Measurements from ENCODE around the gene GRID2IP.

Gene GRID2IP

GRCh38 chr7:6482743-6483119 lies 68.5 kb downstream of the GRID2IP start:
- Histone ChIP-seq H3K4ac (ENCODE audit: low read depth in 1 of 2, low read length in 2 of 2) (no peak overlapping the region), H3K9ac (ENCODE audit: low read length) (peak overlapping the region; percentile 99), H2BK120ac (ENCODE audit: low read depth, low read length) (no peak overlapping the region), H3K79me1 (replicated peaks; ENCODE audit: low read length, poor library complexity, severe bottlenecking) (no peaks in the 10 kb centered on the region), H3K4me2 (ENCODE audit: low read length, poor library complexity, severe bottlenecking) (peak overlapping the region; percentile 93), H3K27me3 (ENCODE audit: control insufficient read depth in 1 of 2, insufficient read depth in 1 of 2, low read length in 2 of 2) (no peaks in the 10 kb centered on the region), H3K14ac (ENCODE audit: low read length in 2 of 2) (no peak overlapping the region), H2AK5ac (ENCODE audit: low read length, severe bottlenecking) (no peak overlapping the region), H4K8ac (ENCODE audit: low read length) (no peak overlapping the region), H3K23ac (ENCODE audit: low read length in 2 of 2) (no peak overlapping the region), H3K36me3 (ENCODE audit: control insufficient read depth in 1 of 2, insufficient read depth in 2 of 2, low read depth in 1 of 2, low read length in 2 of 2) (peaks cover 13 to 17% of the 10 kb centered on the region in 2 experiments), H2BK5ac (ENCODE audit: low read depth, low read length, poor library complexity, severe bottlenecking) (no peak overlapping the region), H4K91ac (ENCODE audit: low read length) (no peak overlapping the region), H3K4me1 (ENCODE audit: control insufficient read depth, insufficient read depth, low read depth, low read length) (peaks cover 15% of the 10 kb centered on the region), H3K27ac (ENCODE audit: low read length, poor library complexity, severe bottlenecking) (peak overlapping the region; percentile 73), H2BK15ac (ENCODE audit: low read depth, poor library complexity, severe bottlenecking) (no peak overlapping the region), H2BK12ac (ENCODE audit: low read length in 2 of 2) (no peak overlapping the region), H3K18ac (ENCODE audit: low read depth in 1 of 2, low read length in 2 of 2) (peak overlapping the region in 1 of 2 experiments; percentile 81), H2AFZ (ENCODE audit: low read depth, low read length) (no peak overlapping the region), H3K9me3 (ENCODE audit: control insufficient read depth, low read length) (no peaks in the 10 kb centered on the region), H3K4me3 (ENCODE audit: insufficient read depth in 1 of 2, low read depth in 1 of 2, low read length in 2 of 2) (peak overlapping the region; percentile 93 to 96)
- WGBS: 27% methylated on average over 5 of the region's 6 CpGs
- no peak for DNase-seq

- no peak overlapping the region for H2BK12ac ChIP-seq (ENCODE audit: low read length in 2 of 2)
- no peak overlapping the region for H3K14ac ChIP-seq (ENCODE audit: low read length in 2 of 2)
- DNase-seq: no peak
- no peak overlapping the region for H2BK15ac ChIP-seq (ENCODE audit: low read depth, poor library complexity, severe bottlenecking)
- H4K91ac ChIP-seq (ENCODE audit: low read length): no peak overlapping the region
- no peaks in the 10 kb centered on the region for H3K79me1 ChIP-seq (replicated peaks; ENCODE audit: low read length, poor library complexity, severe bottlenecking)
- no peak overlapping the region for H3K18ac ChIP-seq (ENCODE audit: low read depth in 1 of 2, low read length in 2 of 2)
- H3K4me1 ChIP-seq (ENCODE audit: control insufficient read depth, insufficient read depth, low read depth, low read length): peaks cover 15% of the 10 kb centered on the region
- H3K9me3 ChIP-seq (ENCODE audit: control insufficient read depth, low read length): no peaks in the 10 kb centered on the region
- H3K36me3 ChIP-seq (ENCODE audit: control insufficient read depth in 1 of 2, insufficient read depth in 2 of 2, low read depth in 1 of 2, low read length in 2 of 2): peaks cover 13 to 20% of the 10 kb centered on the region in 2 experiments
- H2AK5ac ChIP-seq (ENCODE audit: low read length, severe bottlenecking): no peak overlapping the region
- H2AFZ ChIP-seq (ENCODE audit: low read depth, low read length): no peak overlapping the region
- H3K9ac ChIP-seq (ENCODE audit: low read length): peak overlapping the region; percentile 99
- no peak overlapping the region for H2BK5ac ChIP-seq (ENCODE audit: low read depth, low read length, poor library complexity, severe bottlenecking)
- no peak overlapping the region for H3K23ac ChIP-seq (ENCODE audit: low read length in 2 of 2)
- no peak overlapping the region for H4K8ac ChIP-seq (ENCODE audit: low read length)
- H3K27ac ChIP-seq (ENCODE audit: low read length, poor library complexity, severe bottlenecking): no peak overlapping the region
- H2BK120ac ChIP-seq (ENCODE audit: low read depth, low read length): no peak overlapping the region
- 79% methylated on average over 2 of the region's 4 CpGs for WGBS
- no peak overlapping the region for H3K4me2 ChIP-seq (ENCODE audit: low read length, poor library complexity, severe bottlenecking)
- peak overlapping the region in 1 of 2 experiments; percentile 93 for H3K4me3 ChIP-seq (ENCODE audit: insufficient read depth in 1 of 2, low read depth in 1 of 2, low read length in 2 of 2)
- no peaks in the 10 kb centered on the region for H3K27me3 ChIP-seq (ENCODE audit: control insufficient read depth in 1 of 2, insufficient read depth in 1 of 2, low read length in 2 of 2)
- no peak overlapping the region for H3K4ac ChIP-seq (ENCODE audit: low read depth in 1 of 2, low read length in 2 of 2)
Observed at GRCh38 chr7:6482307-6482706, 69.0 kb downstream of the GRID2IP start.

GRCh38 chr7:6481445-6481844 lies 69.8 kb downstream of the GRID2IP start:
- H3K14ac ChIP-seq (ENCODE audit: low read length in 2 of 2): no peak overlapping the region
- H2AFZ ChIP-seq (ENCODE audit: low read depth, low read length): no peak overlapping the region
- no peak for DNase-seq
- H2AK5ac ChIP-seq (ENCODE audit: low read length, severe bottlenecking): no peak overlapping the region
- no peaks in the 10 kb centered on the region for H3K9me3 ChIP-seq (ENCODE audit: control insufficient read depth, low read length)
- no peak overlapping the region for H2BK12ac ChIP-seq (ENCODE audit: low read length in 2 of 2)
- no peak overlapping the region for H4K8ac ChIP-seq (ENCODE audit: low read length)
- no peaks in the 10 kb centered on the region for H3K79me1 ChIP-seq (replicated peaks; ENCODE audit: low read length, poor library complexity, severe bottlenecking)
- no peak overlapping the region for H3K4ac ChIP-seq (ENCODE audit: low read depth in 1 of 2, low read length in 2 of 2)
- 93% methylated on average over 4 of the region's 6 CpGs for WGBS
- H3K27me3 ChIP-seq (ENCODE audit: control insufficient read depth in 1 of 2, insufficient read depth in 1 of 2, low read length in 2 of 2): no peaks in the 10 kb centered on the region
- H2BK15ac ChIP-seq (ENCODE audit: low read depth, poor library complexity, severe bottlenecking): no peak overlapping the region
- no peak overlapping the region for H2BK5ac ChIP-seq (ENCODE audit: low read depth, low read length, poor library complexity, severe bottlenecking)
- peaks cover 16 to 26% of the 10 kb centered on the region in 2 experiments for H3K36me3 ChIP-seq (ENCODE audit: control insufficient read depth in 1 of 2, insufficient read depth in 2 of 2, low read depth in 1 of 2, low read length in 2 of 2)
- peak overlapping the region; percentile 89 for H3K9ac ChIP-seq (ENCODE audit: low read length)
- H3K4me3 ChIP-seq (ENCODE audit: insufficient read depth in 1 of 2, low read depth in 1 of 2, low read length in 2 of 2): peak overlapping the region in 1 of 2 experiments; percentile 93
- H2BK120ac ChIP-seq (ENCODE audit: low read depth, low read length): no peak overlapping the region
- H4K91ac ChIP-seq (ENCODE audit: low read length): no peak overlapping the region
- H3K18ac ChIP-seq (ENCODE audit: low read depth in 1 of 2, low read length in 2 of 2): no peak overlapping the region
- H3K4me2 ChIP-seq (ENCODE audit: low read length, poor library complexity, severe bottlenecking): peak overlapping the region; percentile 38
- H3K23ac ChIP-seq (ENCODE audit: low read length in 2 of 2): no peak overlapping the region
- peaks cover 18% of the 10 kb centered on the region for H3K4me1 ChIP-seq (ENCODE audit: control insufficient read depth, insufficient read depth, low read depth, low read length)
- no peak overlapping the region for H3K27ac ChIP-seq (ENCODE audit: low read length, poor library complexity, severe bottlenecking)

GRCh38 chr7:6480323-6480660 lies 71.0 kb downstream of the GRID2IP start:
- peaks cover 20% of the 10 kb centered on the region for H3K4me1 ChIP-seq (ENCODE audit: control insufficient read depth, insufficient read depth, low read depth, low read length)
- H2BK5ac ChIP-seq (ENCODE audit: low read depth, low read length, poor library complexity, severe bottlenecking): no peak overlapping the region
- no peak overlapping the region for H3K18ac ChIP-seq (ENCODE audit: low read depth in 1 of 2, low read length in 2 of 2)
- H3K36me3 ChIP-seq (ENCODE audit: control insufficient read depth in 1 of 2, insufficient read depth in 2 of 2, low read depth in 1 of 2, low read length in 2 of 2): peaks cover 16 to 28% of the 10 kb centered on the region in 2 experiments
- no peak overlapping the region for H3K4ac ChIP-seq (ENCODE audit: low read depth in 1 of 2, low read length in 2 of 2)
- H3K23ac ChIP-seq (ENCODE audit: low read length in 2 of 2): no peak overlapping the region
- H3K4me2 ChIP-seq (ENCODE audit: low read length, poor library complexity, severe bottlenecking): no peak overlapping the region
- H2BK12ac ChIP-seq (ENCODE audit: low read length in 2 of 2): no peak overlapping the region
- no peaks in the 10 kb centered on the region for H3K79me1 ChIP-seq (replicated peaks; ENCODE audit: low read length, poor library complexity, severe bottlenecking)
- H3K9ac ChIP-seq (ENCODE audit: low read length): peak overlapping the region; percentile 89
- no peak overlapping the region for H3K14ac ChIP-seq (ENCODE audit: low read length in 2 of 2)
- H3K9me3 ChIP-seq (ENCODE audit: control insufficient read depth, low read length): no peaks in the 10 kb centered on the region
- H3K27me3 ChIP-seq (ENCODE audit: control insufficient read depth in 1 of 2, insufficient read depth in 1 of 2, low read length in 2 of 2): no peaks in the 10 kb centered on the region
- WGBS: 77% methylated on average over 5 of the region's 5 CpGs
- DNase-seq: no peak
- no peak overlapping the region for H4K91ac ChIP-seq (ENCODE audit: low read length)
- no peak overlapping the region for H4K8ac ChIP-seq (ENCODE audit: low read length)
- H2BK120ac ChIP-seq (ENCODE audit: low read depth, low read length): no peak overlapping the region
- no peak overlapping the region for H3K27ac ChIP-seq (ENCODE audit: low read length, poor library complexity, severe bottlenecking)
- H3K4me3 ChIP-seq (ENCODE audit: insufficient read depth in 1 of 2, low read depth in 1 of 2, low read length in 2 of 2): peak overlapping the region in 1 of 2 experiments; percentile 93
- H2AFZ ChIP-seq (ENCODE audit: low read depth, low read length): no peak overlapping the region
- H2BK15ac ChIP-seq (ENCODE audit: low read depth, poor library complexity, severe bottlenecking): no peak overlapping the region
- H2AK5ac ChIP-seq (ENCODE audit: low read length, severe bottlenecking): no peak overlapping the region

Measured in mesenchymal stem cell (in vitro differentiated cells and primary cell).